Activated CD8-positive, alpha-beta memory T cell treated with anti-CD3 and anti-CD28 coated beads, Interleukin-2, amount 50 U/mL, for 1 hour (primary cell): Measurements from ENCODE around the gene RNF187.

ENCODE experiments used
- DNase-seq: peaks from one replicate; pipeline ENCODE4 v3.0.0-alpha.2; 2020; ENCODE audit errors: extremely low read depth

RNF187 gene

DNA sequence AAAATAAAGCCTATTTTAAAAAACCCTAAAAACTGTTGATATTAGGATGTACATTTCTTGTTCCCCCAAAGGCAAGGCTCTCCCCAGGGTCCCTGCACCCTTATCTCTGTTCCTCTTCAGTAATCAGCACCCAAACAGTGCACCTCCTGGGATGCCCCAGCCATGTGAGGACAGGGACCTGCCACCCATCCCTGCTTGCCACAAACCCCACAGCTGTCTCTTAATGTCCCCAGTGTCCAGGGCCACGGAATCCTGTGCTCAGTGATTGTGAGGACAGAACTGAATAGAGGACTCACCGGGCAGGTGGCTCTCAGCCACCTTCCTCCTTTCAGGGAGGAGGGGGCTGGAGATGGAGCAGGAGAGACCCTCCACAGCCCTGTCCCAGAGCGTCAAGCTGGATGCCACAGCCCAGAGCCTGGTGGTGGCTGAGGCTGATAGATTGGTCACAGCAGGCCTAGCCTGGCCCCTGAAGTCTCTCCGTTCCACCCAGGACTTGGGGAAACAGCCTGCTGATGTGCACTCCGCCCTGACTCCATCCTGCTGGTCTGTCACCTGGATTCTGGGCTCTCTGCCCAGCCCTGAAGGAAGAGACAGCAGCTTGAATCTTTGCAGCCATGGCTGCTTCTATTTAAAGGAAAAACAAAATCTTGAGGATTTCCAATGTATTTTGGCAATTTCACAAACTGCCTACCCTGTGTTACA is 23.1 kb downstream of the RNF187 start:
- DNase-seq, result no peak

DNA sequence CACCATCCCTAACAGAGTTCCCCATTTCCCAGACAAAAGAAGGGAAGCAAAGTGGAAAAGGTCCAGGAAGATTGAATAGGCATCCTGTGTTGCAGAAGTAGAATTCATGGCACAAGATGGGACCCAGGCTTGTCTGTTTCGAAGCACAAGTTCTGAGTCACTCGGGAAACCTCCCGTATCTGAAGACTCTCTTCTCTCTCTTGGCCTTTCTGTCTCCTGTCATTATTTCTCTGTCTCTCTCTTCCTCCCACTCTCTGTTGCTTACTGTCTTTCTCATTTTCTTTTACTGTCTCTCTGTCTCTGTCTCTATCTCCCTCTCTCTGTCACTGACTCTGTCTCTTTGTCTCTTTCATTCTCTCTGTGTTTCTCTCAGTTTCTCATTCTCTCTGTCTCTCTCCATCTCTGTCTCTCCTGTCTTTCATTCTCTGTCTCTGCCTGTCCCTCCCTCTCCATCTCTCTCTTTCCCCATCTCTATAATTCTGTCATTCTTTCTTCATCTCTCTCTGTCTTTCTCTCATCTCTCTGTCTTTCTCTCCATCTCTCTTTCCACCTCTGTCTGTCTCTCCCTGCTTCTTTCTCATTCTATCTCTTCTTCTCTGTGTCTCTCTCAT is 23.7 kb downstream of the RNF187 start:
- DNase-seq, result no peak

DNA sequence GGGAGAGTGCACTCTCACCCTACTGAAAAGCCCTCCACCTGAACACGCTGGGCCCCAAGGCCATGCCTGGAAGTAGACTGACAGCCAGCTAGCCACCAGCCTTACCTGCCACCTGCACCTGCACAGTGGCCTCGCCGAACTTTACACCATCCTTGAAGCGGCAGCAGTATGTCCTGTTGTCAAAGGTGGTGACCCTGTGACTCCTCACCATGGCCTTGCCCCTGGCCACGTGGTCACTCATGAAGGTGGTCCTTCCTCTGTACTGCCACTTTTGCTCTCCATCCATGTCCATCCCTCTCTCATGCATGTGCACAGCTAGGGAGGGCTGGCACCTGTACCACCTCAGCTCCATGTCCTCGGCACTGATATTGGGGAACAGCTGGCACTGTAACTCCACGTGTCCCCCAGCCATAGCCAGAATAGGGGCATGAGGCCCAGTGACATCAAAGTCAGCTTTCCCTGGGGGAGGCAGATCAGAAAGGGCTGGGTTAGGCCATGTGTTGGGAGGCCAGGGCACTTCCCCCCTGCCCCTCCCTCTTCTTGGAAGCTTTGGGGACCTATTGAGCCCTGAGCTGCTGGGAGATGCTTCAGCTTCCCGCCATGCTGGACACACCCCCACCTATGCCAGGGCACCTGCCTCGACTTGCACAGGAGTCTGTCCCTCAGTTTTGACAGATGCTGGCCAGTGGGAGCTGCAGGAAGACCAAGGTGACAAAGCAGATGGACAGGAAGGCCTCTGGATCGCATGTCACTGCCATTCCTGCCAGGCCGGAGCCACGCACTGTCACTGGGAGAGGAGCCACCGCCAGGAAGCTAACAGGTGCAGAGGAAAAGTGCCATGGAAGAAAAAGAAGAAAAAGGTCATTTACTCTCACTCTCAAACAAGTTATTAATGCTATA is 24.6 kb downstream of the RNF187 start:
- no peak for DNase-seq

DNA sequence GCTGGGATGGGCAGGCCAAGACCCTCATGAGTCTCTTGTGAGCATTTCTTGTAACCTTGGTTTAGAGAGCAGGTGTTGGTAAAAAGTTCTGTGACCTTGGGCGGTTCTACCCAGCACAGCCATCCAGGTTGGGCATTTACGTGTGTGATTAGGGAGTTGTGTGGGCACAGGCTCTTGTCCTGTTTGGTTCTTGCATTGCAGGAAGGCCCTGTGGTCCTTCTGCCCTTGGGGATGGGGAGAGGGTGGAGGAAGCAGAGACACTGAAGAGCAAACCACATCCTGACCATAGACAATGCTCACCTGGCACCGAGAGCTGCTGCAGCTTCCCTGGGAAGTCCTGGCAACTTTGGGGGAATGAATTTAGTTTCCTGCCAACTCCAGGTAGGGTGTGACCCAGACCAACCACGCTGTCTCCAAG is 25.6 kb downstream of the RNF187 start:
- no peak for DNase-seq

DNA sequence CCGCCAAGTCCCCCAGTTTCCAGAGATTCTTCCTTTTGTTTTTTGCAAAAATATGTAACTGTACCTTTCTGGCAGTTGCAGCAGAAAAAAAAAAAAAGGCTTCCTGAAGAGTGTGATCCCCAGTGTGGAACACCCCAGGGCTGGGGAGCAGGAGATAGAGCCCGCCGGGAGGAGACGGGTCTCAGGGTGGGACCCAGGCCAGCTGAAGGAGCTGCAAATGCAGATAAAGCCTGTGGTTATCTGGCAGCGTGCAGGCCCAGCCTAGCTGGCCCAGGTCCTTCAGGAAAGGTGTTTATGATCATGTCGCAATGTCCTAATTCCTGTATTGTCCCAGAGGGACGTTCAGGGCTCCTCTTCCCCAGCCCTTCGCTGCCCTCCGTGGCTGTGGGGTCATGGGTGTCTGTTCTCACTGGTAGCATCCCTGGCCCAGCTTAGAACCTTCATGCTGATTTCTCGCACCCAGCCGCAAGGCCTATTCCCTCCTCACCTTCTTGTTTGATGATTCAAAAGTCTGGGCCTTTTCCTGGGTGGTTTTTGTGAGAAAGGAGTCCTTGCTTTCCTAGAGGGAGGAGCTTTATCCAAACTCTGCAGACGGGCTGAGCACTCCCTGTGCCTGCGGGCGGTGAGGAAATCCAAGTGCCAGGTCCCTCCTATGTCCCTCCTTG is 26.2 kb downstream of the RNF187 start:
- no peak for DNase-seq

DNA sequence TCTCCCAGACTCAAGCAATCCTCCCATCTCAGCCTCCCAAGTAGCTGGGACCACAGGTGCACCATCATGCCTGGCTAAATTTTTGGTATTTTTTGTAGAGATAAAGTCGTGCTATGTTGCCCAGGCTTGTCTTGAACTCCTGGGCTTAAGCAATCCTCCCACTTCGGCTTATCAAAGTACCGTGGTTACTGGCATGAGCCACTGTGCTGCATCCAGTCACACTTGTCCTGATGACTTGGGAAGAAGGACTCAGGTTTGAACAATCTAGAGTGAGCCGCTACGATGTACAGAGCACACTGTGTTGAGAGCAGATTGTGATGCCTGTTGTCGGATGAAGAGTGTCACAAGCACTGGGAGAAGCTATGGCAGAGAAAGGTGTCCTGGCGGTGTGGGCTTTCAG is 27.2 kb downstream of the RNF187 start:
- DNase-seq, result no peak

DNA sequence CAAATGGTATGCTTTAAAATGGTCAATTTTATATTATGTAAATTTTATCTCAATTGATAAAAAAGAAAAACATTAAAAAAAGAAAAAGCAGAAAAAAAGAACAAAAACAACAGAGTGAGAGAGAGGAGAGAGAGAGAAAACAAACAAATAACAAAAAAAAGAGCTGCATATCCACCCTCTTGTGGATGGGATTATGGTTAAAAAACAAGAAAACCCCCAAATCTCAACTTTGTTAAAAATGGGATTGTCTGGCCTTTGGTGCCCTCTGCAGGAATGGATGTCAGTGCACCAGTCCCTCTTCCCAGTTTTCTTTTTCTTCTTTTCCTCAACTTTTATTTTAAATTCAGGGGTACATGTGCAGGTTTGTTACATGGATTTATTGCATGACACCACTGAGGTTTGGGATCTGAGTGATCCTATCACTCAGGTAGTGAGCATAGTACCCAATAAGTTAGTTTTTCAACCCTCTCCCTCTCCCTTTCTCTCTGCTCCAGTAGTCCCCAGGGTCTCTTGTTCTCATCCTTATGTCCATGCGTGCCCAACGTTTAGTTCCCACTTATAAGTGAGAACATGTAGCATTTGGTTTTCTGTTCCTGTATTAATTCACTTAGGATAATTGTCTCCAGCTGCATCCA is 28.1 kb downstream of the RNF187 start:
- DNase-seq, result no peak

DNA sequence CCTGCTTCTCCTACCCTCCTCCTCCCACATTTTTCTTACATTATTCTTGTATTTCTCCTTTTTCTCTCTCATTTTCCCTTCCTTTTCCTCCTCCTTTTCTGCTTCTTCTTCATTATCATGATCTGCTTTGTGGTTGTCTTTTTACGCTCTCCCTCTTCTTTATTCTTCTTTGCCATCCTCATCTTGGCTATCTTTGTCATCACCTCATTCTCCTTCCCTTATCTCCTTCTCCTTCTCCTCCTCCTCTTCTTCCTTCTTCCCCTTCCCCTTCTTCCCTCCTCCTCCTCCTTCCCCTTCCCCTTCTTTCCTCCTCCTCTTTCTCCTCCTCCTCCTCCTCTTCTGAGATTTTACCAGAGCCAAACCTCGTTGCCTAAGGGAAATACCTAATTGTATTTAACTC is 30.5 kb downstream of the RNF187 start:
- no peak for DNase-seq

DNA sequence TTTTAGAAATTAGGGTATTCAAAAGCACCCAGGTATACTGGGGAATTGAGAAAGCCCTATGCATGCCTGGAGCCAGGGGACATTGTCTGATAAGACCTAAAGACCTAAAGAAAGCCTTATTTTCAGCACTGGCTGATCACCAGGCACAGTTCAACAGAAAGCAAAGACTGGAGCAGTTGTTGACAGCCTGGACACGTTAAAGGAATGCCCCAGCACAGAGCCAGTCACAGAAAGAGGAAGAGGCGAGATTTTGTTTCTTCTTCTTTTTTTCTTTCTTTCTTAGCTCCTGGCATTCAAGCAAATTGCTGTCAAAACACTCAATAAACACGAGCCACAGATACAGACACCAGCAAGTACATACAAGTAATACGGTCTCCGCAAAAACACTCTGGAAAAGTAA is 40.4 kb downstream of the RNF187 start:
- DNase-seq, result no peak

DNA sequence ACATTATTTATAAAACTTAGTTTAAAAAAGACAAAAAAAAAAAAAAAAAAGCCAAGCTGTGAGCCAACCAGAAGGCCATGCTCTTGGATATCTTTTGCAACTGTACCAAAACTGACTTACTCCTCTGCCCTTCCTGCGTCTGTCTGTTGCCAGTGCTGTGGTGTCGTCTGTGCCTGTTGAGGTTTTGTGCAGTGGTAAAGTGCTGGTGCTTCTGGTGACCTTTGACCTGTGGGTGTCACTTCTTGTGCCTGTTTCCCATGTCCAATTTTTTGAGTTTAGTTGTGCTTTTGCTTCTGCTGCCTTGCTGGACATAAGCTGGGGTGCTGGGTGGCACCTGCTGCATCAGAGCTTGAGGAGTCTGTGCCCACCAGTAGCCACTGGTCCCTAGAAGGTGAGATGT is 41.4 kb downstream of the RNF187 start:
- DNase-seq, result no peak

DNA sequence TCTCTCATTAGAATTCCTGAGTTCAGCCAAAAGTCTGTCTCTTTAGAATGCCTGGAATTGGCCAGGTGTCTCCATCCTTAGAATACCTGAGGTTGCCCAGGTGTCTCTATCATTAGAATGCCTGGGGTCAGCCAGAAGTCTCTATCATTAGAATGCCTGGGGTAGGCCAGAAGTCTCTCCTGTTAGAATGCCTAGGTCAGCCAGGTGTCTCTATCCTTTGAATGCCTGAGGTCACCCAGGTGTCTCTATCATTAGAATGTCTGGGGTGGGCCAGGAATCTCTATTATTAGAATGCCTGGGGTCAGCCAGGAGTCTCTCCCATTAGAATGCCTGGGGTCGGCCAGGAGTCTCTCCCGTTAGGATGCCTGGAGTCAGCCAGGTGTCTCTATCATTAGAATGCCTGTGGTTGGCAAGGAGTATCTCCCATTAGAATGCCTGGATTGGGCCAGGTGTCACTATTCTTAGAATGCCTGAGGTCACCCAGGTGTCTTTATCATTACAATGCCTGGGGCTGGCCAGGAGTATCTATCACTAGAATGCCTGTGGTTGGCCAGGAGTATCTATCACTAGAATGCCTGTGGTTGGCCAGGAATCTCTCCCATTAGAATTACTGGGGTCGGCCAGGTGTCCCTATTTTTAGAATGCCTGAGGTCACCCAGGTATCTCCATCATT is 43.0 kb downstream of the RNF187 start:
- no peak for DNase-seq

DNA sequence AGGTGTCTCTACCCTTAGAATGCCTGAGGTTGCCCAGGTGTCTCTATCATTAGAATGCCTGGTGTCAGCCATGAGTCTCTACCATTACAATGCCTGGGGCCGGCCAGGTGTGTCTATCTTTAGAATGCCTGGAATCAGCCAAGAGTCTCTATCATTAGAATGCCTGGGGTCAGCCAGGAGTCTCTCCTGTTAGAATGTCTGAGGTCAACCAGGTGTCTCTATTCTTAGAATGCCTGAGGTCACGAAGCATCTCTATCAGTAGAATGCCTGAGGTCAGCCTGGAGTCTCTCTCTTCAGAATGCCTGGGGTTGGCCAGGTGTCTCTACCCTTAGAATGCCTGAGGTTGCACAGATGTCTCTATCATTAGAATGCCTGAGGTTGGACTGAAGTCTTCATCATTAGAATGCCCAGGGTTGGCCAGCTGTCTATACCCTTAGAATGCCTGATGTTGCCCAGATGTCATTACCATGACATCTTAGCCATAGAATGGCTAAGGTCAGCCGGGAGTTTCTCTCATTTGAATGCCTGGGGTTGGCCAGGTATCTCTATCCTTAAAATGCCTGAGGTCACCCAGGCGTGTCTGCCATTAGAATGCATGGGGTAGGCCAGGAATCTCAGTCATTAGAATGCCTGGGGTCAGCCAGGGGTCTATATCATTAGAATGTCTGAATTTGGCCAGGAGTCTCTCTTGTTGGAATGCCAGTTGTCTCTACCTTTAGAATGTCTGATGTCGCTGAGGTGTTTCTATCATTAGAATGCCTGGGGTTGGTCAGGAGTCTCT is 44.0 kb downstream of the RNF187 start:
- DNase-seq, result no peak

DNA sequence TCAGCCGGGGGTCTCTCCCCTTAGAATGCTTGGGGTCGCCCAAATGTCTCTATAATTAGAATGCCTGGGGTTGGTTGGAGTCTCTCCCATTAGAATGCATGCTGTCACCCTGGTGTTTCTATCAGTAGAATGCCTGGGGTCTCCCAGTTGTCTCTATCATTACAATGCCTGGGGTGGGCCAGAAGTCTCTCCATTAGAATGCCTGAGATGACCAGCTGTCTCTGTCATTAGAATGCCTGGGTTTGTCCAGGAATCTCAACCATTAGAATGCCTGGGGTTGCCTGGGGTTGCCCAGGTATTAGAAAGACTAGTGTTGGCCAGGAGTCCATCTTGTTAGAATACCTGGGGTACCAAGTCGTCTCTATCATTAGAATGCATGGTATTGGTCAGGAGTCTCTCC is 51.6 kb downstream of the RNF187 start:
- no peak for DNase-seq

DNA sequence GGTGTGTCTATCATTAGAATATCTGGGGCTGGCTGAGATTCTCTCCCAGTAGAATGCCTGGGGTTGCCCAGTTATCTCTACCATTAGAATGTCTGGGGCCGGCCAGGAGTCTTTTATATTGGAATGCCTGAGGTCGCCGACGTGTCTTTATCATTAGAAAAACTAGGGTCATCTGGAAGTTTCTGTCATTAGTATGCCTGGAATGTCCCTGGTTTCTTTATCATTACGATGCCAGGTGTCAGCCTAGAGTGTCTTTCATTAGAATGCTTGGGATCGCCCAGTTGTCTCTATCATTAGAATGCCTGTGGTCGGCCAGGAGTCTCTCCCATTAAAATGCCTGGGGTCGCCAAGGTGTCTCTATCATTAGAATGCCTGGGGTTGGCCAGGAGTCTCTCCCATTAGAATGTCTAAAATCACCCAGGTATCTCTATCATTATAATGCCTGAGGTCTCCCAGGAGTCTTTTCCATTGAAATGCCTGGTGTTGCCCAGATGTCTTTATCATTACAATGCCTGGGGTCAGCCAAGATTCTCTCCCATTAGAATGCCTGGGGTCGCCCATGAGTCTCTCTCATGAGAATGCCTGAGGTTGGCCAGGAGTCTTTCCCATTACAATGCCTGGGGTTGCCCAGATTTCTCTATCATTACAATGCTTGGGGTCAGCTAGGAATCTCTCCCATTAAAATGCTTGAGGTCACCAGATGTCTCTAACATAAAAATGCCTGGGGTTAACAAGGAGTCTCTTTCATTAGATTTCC is 53.2 kb downstream of the RNF187 start:
- DNase-seq, result no peak

DNA sequence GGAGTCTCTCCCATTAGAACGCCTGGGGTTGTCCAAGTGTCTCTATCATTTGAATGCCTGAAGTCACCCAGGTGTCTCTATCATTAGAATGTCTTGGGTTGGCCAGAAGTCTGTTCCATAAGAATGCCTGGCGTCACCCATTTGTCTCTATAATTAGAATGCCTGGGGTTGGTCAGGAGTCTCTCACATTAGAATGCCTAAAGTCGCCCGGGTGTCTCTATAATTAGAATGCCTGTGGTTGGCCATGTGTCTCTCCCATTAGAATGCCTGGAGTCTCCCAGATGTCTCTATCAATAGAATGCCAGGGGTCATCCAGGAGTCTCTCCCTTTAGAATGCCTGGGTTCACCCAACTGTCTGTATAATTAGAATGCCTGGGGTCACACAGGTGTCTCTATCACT is 54.5 kb downstream of the RNF187 start:
- no peak for DNase-seq

DNA sequence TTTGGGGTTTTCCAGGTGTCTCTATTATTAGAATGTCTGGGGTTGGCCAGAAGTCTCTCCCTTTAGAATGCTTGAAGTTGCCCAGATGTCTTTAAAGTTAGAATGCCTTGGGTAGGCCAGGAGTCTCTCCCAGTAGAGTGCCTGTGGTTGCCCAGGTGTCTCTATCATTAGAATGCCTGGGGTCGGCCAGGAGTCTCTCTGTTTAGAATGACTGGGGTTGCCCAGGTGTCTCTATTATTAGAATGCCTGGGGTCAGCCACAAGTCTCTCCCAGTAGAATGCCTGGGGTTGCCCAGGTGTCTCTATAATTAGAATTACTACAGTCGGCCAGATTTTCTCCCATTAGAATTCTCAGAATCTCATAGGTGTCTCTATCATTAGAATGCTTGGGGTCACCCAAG is 55.2 kb downstream of the RNF187 start:
- no peak for DNase-seq

DNA sequence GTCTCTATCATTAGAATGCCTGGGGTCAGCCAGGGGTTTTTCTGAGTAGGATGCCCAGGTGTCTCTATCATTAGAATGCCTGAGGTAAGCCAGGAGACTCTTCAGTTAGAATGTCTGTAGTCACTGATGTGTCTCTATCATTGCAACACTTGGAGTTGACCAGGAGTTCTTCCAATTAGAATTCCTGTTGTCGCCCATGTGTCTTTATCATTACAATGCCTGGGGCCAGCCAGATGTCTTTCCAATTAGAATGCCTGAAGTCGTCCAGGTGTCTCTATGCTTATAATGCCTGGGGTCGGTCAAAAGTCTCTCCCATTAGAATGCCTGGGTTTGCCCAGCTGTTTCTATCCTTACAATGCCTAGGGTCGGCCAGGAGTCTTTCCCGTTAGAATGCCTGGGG is 55.8 kb downstream of the RNF187 start:
- DNase-seq, result no peak

DNA sequence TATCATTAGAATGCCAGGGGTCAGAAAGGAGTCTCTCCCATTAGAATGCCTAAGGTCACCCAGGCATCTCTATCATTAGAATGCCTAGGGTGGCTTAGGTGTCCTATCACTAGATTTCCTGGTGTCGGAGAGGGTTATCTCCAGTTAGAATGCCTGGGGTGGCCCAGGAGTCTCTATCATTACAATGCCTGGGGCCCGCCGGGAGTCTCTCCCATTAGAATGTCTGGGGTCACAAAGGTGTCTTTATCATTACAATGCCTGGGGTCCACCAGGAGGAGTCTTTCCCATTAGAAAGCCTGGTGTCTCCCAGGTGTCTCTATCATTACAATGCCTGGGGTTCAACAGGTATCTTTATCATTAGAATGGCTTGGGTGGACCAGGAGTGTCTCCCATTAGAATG is 56.2 kb downstream of the RNF187 start:
- DNase-seq, result no peak

DNA sequence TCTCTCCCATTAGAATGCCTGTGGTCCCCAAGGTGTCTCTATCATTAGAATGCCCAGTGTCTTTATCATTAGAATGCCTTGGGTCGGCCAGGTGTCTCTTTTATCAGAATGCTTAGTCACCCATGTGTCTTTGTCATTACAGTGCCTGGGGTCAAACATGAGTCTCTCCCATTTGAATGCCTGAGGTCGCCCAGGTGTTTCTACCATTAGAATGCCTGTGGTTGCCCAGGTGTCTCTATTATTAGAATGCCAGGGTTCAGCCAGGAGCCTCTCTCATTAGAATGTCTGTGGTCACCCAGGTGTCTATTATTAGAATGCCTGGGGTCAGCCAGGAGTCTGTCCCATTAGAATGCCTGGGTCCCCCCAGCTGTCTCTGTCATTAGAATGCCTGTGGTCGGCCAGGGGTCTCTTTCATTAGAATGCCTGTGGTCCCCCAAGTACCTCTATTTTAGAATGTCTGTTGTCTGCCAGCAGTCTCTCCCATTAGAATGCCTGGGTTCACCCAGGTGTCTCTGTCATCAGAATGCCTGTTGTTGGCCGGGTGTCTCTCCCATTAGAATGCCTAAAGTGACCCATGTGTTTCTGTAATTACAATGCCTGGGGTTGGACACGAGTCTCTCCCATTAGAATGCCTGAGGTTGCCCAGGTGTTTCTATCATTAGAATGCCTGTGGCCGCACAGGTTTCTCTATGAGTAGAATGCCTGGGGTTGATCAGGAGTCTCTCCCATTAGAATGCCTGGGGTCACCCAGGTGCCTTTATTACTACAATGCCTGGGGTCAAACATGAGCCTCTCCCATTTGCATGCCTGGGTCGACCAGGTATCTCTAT is 57.1 kb downstream of the RNF187 start:
- DNase-seq, result no peak
